Thoracic aorta (tissue), 2 donors: Measurements from ENCODE around the gene AGXT. TPM values are rescaled to one million over a fixed set of nuclear protein-coding genes. Genes with fewer than 3 reads are reported as not detected.

Experiments used
- ATAC-seq: fragments of 150-250 bp; one replicate; pipeline ENCODE4 v1.8.0; 2017; ENCODE audit warnings: low read depth; ENCODE audit not compliant: insufficient number of reproducible peaks, low FRiP score
- DNase-seq: peaks from one replicate; pipeline ENCODE4 v3.0.0-alpha.2; 2020; ENCODE audit warnings: low spot score
- H3K27ac ChIP-seq, 2 donors: fragments of 200-600 bp; sonication (generic); 1 replicate in 1 of 2; 2 replicates in 1 of 2; pipeline ENCODE4 v1.5.1; 2016; ENCODE audit warnings: mild to moderate bottlenecking in 2 of 2, moderate library complexity in 2 of 2
- H3K27me3 ChIP-seq: fragments of 200-600 bp; sonication (generic); replicated peaks from 2 replicates; pipeline ENCODE4 v1.6.0; 2016; ENCODE audit warnings: mild to moderate bottlenecking; ENCODE audit not compliant: insufficient read depth
- H3K36me3 ChIP-seq: fragments of 200-600 bp; sonication (generic); one replicate; pipeline ENCODE4 v1.5.1; 2016
- H3K4me1 ChIP-seq, 2 donors: fragments of 200-600 bp; sonication (generic); 1 replicate in 1 of 2; 2 replicates in 1 of 2; pipeline versions ENCODE4 v1.5.1 to v1.6.0; 2016; ENCODE audit warnings: low read depth in 2 of 2, mild to moderate bottlenecking in 1 of 2; ENCODE audit not compliant: control insufficient read depth in 1 of 2
- H3K4me3 ChIP-seq: fragments of 200-600 bp; sonication (generic); 2 replicates; pipeline ENCODE4 v1.5.1; 2016; ENCODE audit warnings: mild to moderate bottlenecking
- H3K9me3 ChIP-seq: fragments of 200-600 bp; sonication (generic); 2 replicates; pipeline ENCODE4 v1.5.1; 2016
- CTCF ChIP-seq: fragments of 200-600 bp; sonication (generic); IDR thresholded peaks from one replicate; pipeline ENCODE4 v1.5.1; 2019; ENCODE audit warnings: antibody characterized with exemption
- total RNA-seq, 2 donors: library from RNA; depleted of rRNA; stranded (reverse); fragments of >200 nt; gene quantifications; one replicate each; pipeline versions ENCODE4 v1.1.0 to v1.2.3, GENCODE V29; 2016

AGXT gene
- total RNA-seq, 2 donors from 2014 or later: not detected

- ATAC-seq (no peak), DNase-seq (no peak)
- no peak overlapping the region for H3K27ac ChIP-seq
- no peaks in the 10 kb centered on the region for H3K36me3 ChIP-seq
- TF ChIP-seq CTCF: no peak
- no peaks in the 10 kb centered on the region for H3K4me1 ChIP-seq
- H3K9me3 ChIP-seq: no peaks in the 10 kb centered on the region
- no peaks in the 10 kb centered on the region for H3K27me3 ChIP-seq
- no peak overlapping the region for H3K4me3 ChIP-seq
These were observed 6.8 kb downstream of the AGXT start for GRCh38 chr2:240875228-240876034.

- H3K36me3 ChIP-seq: no peaks in the 10 kb centered on the region
- no peak overlapping the region for H3K4me3 ChIP-seq
- H3K4me1 ChIP-seq: no peaks in the 10 kb centered on the region
- no peaks in the 10 kb centered on the region for H3K9me3 ChIP-seq
- no peak overlapping the region for H3K27ac ChIP-seq
- no peak for DNase-seq
- TF ChIP-seq CTCF: no peak
- no peaks in the 10 kb centered on the region for H3K27me3 ChIP-seq
- no peak for ATAC-seq
These were observed 7.4 kb downstream of the AGXT start for GRCh38 chr2:240876035-240876474.

- H3K4me1 ChIP-seq: no peaks in the 10 kb centered on the region
- H3K27ac ChIP-seq: no peak overlapping the region
- DNase-seq: no peak
- no peak for TF ChIP-seq CTCF
- ATAC-seq: no peak
- no peaks in the 10 kb centered on the region for H3K27me3 ChIP-seq
- H3K9me3 ChIP-seq: no peaks in the 10 kb centered on the region
- no peak overlapping the region for H3K4me3 ChIP-seq
- H3K36me3 ChIP-seq: no peaks in the 10 kb centered on the region
These were observed 8.0 kb downstream of the AGXT start for GRCh38 chr2:240876475-240877251.

- TF ChIP-seq CTCF: no peak
- Histone ChIP-seq H3K9me3 (no peaks in the 10 kb centered on the region), H3K36me3 (no peaks in the 10 kb centered on the region), H3K27me3 (no peaks in the 10 kb centered on the region), H3K27ac (no peak overlapping the region), H3K4me1 (no peaks in the 10 kb centered on the region), H3K4me3 (no peak overlapping the region)
- ATAC-seq (no peak), DNase-seq (no peak)
These were observed 9.1 kb downstream of the AGXT start for GRCh38 chr2:240877460-240878340.
